Measurements from ENCODE around the gene LPP.

DNA sequence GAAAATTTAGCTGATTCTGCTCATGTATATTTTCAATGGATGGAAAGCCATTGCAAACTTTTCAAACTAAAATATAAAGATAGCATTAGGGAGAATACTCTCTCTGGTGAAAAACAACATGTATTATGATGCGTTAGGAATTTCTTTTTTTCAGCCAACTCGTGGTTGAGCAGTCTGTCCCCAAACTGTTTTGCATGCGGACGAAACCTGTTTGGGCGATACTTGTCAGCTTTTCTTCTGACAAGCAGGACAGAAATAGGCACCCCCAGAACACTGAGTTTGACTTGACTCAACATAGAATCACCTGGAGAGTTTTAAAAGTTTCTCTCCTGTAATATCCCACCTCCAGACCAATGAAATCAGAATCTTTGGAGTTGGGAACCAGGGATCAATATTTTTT lies 600.3 kb downstream of the LPP start:
- TF ChIP-seq, protein P1, sequence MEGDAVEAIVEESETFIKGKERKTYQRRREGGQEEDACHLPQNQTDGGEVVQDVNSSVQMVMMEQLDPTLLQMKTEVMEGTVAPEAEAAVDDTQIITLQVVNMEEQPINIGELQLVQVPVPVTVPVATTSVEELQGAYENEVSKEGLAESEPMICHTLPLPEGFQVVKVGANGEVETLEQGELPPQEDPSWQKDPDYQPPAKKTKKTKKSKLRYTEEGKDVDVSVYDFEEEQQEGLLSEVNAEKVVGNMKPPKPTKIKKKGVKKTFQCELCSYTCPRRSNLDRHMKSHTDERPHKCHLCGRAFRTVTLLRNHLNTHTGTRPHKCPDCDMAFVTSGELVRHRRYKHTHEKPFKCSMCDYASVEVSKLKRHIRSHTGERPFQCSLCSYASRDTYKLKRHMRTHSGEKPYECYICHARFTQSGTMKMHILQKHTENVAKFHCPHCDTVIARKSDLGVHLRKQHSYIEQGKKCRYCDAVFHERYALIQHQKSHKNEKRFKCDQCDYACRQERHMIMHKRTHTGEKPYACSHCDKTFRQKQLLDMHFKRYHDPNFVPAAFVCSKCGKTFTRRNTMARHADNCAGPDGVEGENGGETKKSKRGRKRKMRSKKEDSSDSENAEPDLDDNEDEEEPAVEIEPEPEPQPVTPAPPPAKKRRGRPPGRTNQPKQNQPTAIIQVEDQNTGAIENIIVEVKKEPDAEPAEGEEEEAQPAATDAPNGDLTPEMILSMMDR (IDR thresholded peaks at IDR 0.05; ENCODE audit: borderline replicate concordance, extremely low read depth, low read length, poor library complexity, severe bottlenecking), result no peak
- no peak for TF ChIP-seq EZH2 (IDR thresholded peaks at IDR 0.05; ENCODE audit: borderline replicate concordance, low read depth, low read length, severe bottlenecking)

Measured in DND-41 (cell line).